Measurements from ENCODE around the gene DNAH6. TPM values are rescaled to one million over a fixed set of nuclear protein-coding genes. Genes with fewer than 3 reads are reported as not detected.

Gene DNAH6
- total and polyA plus RNA-seq, 2 of the 13 experiments (the other 11 are each of a cell fraction or from before 2014, with no cell fraction given) = 0.01 TPM; not detected in 1

DNA sequence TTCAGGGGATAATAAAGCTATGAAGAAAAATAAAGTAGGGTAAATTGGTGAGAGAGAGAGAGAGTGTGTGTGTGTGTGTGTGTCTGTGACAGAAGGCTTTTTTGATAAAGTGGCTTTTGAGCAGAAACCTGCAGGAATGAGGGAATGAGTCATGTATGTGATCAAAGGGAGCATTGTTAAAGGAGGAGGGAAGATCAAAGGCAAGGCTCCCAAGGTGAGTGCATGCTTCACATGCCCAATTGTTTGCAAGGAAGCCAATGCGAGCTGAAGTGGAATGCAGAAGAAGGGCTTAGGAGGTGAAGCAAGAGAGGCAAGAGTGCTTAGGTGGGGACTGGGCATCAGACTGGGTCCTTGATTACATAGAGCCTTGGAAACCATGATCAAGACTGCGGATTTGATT is 96.8 kb downstream of the DNAH6 start (continued):
- TF ChIP-seq XBP1 (CRISPR knock-in tag; IDR thresholded peaks at IDR 0.05) (no peak), ZFP37 (CRISPR knock-in tag; IDR thresholded peaks at IDR 0.05; ENCODE audit: borderline replicate concordance) (no peak), KLF13 (CRISPR knock-in tag; IDR thresholded peaks at IDR 0.05) (no peak), ZNF468 (CRISPR knock-in tag; IDR thresholded peaks at IDR 0.05) (no peak), AGO1 (IDR thresholded peaks at IDR 0.05; ENCODE audit: low read depth, low read length, poor library complexity, severe bottlenecking) (no peak), HNRNPLL (IDR thresholded peaks at IDR 0.05; ENCODE audit: low read depth, low read length, poor library complexity, severe bottlenecking) (no peak), HES4 (CRISPR knock-in tag; IDR thresholded peaks at IDR 0.05; ENCODE audit: borderline replicate concordance) (no peak), ZFP82 (CRISPR knock-in tag; IDR thresholded peaks at IDR 0.05; ENCODE audit: borderline replicate concordance) (no peak), NCOA1 (CRISPR knock-in tag; IDR thresholded peaks at IDR 0.05) (no peak), YEATS2 (CRISPR knock-in tag; IDR thresholded peaks at IDR 0.05; ENCODE audit: borderline replicate concordance) (no peak; the same call in 1 of the 2 replicates), ZNF543 (CRISPR knock-in tag; IDR thresholded peaks at IDR 0.05) (no peak), HMG20A (CRISPR knock-in tag; IDR thresholded peaks at IDR 0.05; ENCODE audit: borderline replicate concordance) (peak; percentile 83), MEIS1 (CRISPR knock-in tag; IDR thresholded peaks at IDR 0.05; ENCODE audit: borderline replicate concordance) (no peak), ZNF782 (CRISPR knock-in tag; IDR thresholded peaks at IDR 0.05; ENCODE audit: borderline replicate concordance) (no peak), ZNF558 (CRISPR knock-in tag; IDR thresholded peaks at IDR 0.05; ENCODE audit: borderline replicate concordance) (no peak), FOXA1 (IDR thresholded peaks at IDR 0.05) (no peak), FOXA1 (CRISPR knock-in tag; IDR thresholded peaks at IDR 0.05) (peak; percentile 63), HOXA9 (CRISPR knock-in tag; IDR thresholded peaks at IDR 0.05; ENCODE audit: borderline replicate concordance) (no peak)
- TF ChIP-seq, protein P1, sequence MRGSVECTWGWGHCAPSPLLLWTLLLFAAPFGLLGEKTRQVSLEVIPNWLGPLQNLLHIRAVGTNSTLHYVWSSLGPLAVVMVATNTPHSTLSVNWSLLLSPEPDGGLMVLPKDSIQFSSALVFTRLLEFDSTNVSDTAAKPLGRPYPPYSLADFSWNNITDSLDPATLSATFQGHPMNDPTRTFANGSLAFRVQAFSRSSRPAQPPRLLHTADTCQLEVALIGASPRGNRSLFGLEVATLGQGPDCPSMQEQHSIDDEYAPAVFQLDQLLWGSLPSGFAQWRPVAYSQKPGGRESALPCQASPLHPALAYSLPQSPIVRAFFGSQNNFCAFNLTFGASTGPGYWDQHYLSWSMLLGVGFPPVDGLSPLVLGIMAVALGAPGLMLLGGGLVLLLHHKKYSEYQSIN (CRISPR knock-in tag; IDR thresholded peaks at IDR 0.05; ENCODE audit: borderline replicate concordance) = no peak
- TF ChIP-seq, protein P2, sequence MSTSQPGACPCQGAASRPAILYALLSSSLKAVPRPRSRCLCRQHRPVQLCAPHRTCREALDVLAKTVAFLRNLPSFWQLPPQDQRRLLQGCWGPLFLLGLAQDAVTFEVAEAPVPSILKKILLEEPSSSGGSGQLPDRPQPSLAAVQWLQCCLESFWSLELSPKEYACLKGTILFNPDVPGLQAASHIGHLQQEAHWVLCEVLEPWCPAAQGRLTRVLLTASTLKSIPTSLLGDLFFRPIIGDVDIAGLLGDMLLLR (CRISPR knock-in tag; IDR thresholded peaks at IDR 0.05) = no peak
- TF ChIP-seq, protein P3, sequence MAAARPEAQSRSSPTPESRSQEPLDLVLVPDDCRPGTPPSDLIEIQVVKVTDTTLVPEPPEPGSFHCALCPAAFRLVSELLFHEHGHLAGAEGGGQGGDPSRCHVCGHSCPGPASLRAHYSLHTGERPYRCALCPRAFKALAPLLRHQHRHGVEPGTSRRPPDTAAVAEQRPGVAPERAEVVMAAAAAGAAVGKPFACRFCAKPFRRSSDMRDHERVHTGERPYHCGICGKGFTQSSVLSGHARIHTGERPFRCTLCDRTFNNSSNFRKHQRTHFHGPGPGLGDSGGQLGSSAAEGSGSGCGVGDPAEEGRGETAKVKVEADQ (CRISPR knock-in tag; IDR thresholded peaks at IDR 0.05; ENCODE audit: borderline replicate concordance) = no peak
- TF ChIP-seq, protein P4, sequence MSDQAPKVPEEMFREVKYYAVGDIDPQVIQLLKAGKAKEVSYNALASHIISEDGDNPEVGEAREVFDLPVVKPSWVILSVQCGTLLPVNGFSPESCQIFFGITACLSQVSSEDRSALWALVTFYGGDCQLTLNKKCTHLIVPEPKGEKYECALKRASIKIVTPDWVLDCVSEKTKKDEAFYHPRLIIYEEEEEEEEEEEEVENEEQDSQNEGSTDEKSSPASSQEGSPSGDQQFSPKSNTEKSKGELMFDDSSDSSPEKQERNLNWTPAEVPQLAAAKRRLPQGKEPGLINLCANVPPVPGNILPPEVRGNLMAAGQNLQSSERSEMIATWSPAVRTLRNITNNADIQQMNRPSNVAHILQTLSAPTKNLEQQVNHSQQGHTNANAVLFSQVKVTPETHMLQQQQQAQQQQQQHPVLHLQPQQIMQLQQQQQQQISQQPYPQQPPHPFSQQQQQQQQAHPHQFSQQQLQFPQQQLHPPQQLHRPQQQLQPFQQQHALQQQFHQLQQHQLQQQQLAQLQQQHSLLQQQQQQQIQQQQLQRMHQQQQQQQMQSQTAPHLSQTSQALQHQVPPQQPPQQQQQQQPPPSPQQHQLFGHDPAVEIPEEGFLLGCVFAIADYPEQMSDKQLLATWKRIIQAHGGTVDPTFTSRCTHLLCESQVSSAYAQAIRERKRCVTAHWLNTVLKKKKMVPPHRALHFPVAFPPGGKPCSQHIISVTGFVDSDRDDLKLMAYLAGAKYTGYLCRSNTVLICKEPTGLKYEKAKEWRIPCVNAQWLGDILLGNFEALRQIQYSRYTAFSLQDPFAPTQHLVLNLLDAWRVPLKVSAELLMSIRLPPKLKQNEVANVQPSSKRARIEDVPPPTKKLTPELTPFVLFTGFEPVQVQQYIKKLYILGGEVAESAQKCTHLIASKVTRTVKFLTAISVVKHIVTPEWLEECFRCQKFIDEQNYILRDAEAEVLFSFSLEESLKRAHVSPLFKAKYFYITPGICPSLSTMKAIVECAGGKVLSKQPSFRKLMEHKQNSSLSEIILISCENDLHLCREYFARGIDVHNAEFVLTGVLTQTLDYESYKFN (CRISPR knock-in tag; conservative IDR thresholded peaks at IDR 0.05) = peak; percentile 51; the same call in 1 of the 2 replicates
- TF ChIP-seq, protein P5, sequence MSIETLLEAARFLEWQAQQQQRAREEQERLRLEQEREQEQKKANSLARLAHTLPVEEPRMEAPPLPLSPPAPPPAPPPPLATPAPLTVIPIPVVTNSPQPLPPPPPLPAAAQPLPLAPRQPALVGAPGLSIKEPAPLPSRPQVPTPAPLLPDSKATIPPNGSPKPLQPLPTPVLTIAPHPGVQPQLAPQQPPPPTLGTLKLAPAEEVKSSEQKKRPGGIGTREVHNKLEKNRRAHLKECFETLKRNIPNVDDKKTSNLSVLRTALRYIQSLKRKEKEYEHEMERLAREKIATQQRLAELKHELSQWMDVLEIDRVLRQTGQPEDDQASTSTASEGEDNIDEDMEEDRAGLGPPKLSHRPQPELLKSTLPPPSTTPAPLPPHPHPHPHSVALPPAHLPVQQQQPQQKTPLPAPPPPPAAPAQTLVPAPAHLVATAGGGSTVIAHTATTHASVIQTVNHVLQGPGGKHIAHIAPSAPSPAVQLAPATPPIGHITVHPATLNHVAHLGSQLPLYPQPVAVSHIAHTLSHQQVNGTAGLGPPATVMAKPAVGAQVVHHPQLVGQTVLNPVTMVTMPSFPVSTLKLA (IDR thresholded peaks at IDR 0.05) = no peak
